ENCODE measurements around the gene VPS11. TPM values are rescaled to one million over a fixed set of nuclear protein-coding genes. Genes with fewer than 3 reads are reported as not detected.
"Not testable (repeated sequence)": the region's sequence is repeated elsewhere in the genome, so short reads cannot be mapped to it uniquely, and the experiment has no call there.

VPS11 gene
- total RNA-seq, 1 experiment from 2014 or later, result 18.6 TPM

- peak within 1 kb of the TSS; percentile 85 to 91 for H3K4me3 Mint-ChIP-seq
- TF ChIP-seq CTCF (conservative IDR thresholded peaks at IDR 0.05), result no peak; the same call in 2 of the 3 replicates
- peak within 1 kb of the TSS; percentile 88; the same call in 1 of the 2 replicates for H3K14ac ChIP-seq (ENCODE audit: insufficient read depth, low read length)
Measured at GRCh38 chr11:119101759-119102423, 34.3 kb downstream of the VPS11 start, which contains the start of gene DPAGT1. TSS of gene DPAGT1 (minus strand) at chr11:119101853. CDS start at chr11:119101655, 198 bp downstream.

GRCh38 chr11:119103161-119103664 lies 35.6 kb downstream of the VPS11 start:
- H3K23me2 ChIP-seq (ENCODE audit: insufficient read length, low read depth, low read length, poor library complexity, severe bottlenecking), result peaks cover 25% of the 10 kb centered on the region
- not testable (repeated sequence) for H4K8ac ChIP-seq (replicated peaks; ENCODE audit: insufficient read length, low read depth, low read length); H2BK20ac ChIP-seq (ENCODE audit: low read depth, low read length, poor library complexity, severe bottlenecking); H4K91ac ChIP-seq (ENCODE audit: insufficient read length, low read depth, low read length); H3K27me3 Mint-ChIP-seq (ENCODE audit: low read depth); DNase-seq; H3K4me2 ChIP-seq (ENCODE audit: insufficient read depth, insufficient read length, low read length); H3K27ac ChIP-seq (ENCODE audit: insufficient read length, low read depth, low read length); H2BK12ac ChIP-seq (ENCODE audit: insufficient read length, low read depth, low read length); H2AK5ac ChIP-seq (ENCODE audit: insufficient read length, low read length); H3K14ac ChIP-seq (ENCODE audit: insufficient read depth, low read length); H2AFZ ChIP-seq (ENCODE audit: low read length); H4K5ac ChIP-seq (ENCODE audit: insufficient read length, low read depth, low read length); H3K27me3 ChIP-seq (ENCODE audit: insufficient read depth, low read length); H3K9me3 ChIP-seq (ENCODE audit: control insufficient read depth, low read depth, low read length); H3K23ac ChIP-seq (ENCODE audit: insufficient read length, low read depth, low read length); H3K18ac ChIP-seq (ENCODE audit: insufficient read length, low read depth, low read length); H2BK120ac ChIP-seq (ENCODE audit: low read depth, low read length, poor library complexity, severe bottlenecking); H2BK5ac ChIP-seq (ENCODE audit: insufficient read length, low read length); H3K9me3 Mint-ChIP-seq; H3K56ac ChIP-seq (ENCODE audit: insufficient read length, low read depth, low read length); H3K79me1 ChIP-seq (ENCODE audit: insufficient read depth, low read depth, low read length, poor library complexity, severe bottlenecking); H3K4ac ChIP-seq (ENCODE audit: low read depth, low read length); H2BK15ac ChIP-seq (ENCODE audit: low read depth, low read length); H3K4me1 ChIP-seq (ENCODE audit: insufficient read depth, low read length); H4K20me1 ChIP-seq (ENCODE audit: control insufficient read depth, insufficient read depth, insufficient read length); H3K79me2 ChIP-seq (ENCODE audit: insufficient read depth, low read length); H3K9ac ChIP-seq (ENCODE audit: extremely low read depth, insufficient read length, low read length); H3T11ph ChIP-seq (ENCODE audit: low read length)
- Mint-ChIP-seq H3K4me3 (peak overlapping the region; percentile 85 to 91), H3K36me3 (ENCODE audit: insufficient read depth in 1 of 3, low read depth in 3 of 3) (peaks cover 10 to 13% (median 11%) of the 10 kb centered on the region in 3 experiments; a peak in 6 of 7 replicates), H3K4me1 (peaks cover 26 to 29% of the 10 kb centered on the region in 2 experiments), H3K27ac (peak overlapping the region; percentile 54 to 100 (median 100); a peak in 5 of 7 replicates)
- WGBS (ENCODE audit: extremely low coverage, insufficient read length, low lambda C conversion rate), result no CpG with 5 or more reads among the region's 18 CpGs

More at GRCh38 chr11:119101759-119102423, 34.3 kb downstream of the VPS11 start, which contains the start of gene DPAGT1:
- Mint-ChIP-seq H3K4me1 (peaks cover 25 to 28% of the 10 kb centered on the region in 2 experiments), H3K9me3 (no peaks in the 10 kb centered on the region; a peak in 1 of 5 replicates), H3K36me3 (ENCODE audit: insufficient read depth in 1 of 3, low read depth in 3 of 3) (peaks cover 20 to 26% (median 23%) of the 10 kb centered on the region in 3 experiments; a peak in 6 of 7 replicates), H3K27ac (peak within 1 kb of the TSS; percentile 99 to 100 (median 100)), H3K27me3 (ENCODE audit: low read depth) (peaks cover 3% of the 10 kb centered on the region; the same call in 1 of the 2 replicates)
- H3K56ac ChIP-seq (ENCODE audit: insufficient read length, low read depth, low read length), result no peak within 1 kb of the TSS
- H2BK120ac ChIP-seq (ENCODE audit: low read depth, low read length, poor library complexity, severe bottlenecking), result no peak within 1 kb of the TSS
- H4K91ac ChIP-seq (ENCODE audit: insufficient read length, low read depth, low read length), result no peak within 1 kb of the TSS
- H3K18ac ChIP-seq (ENCODE audit: insufficient read length, low read depth, low read length), result peak within 1 kb of the TSS; percentile 97
- H3K4ac ChIP-seq (ENCODE audit: low read depth, low read length), result no peak within 1 kb of the TSS; the same call in 1 of the 2 replicates
- no peak within 1 kb of the TSS for H2BK20ac ChIP-seq (ENCODE audit: low read depth, low read length, poor library complexity, severe bottlenecking)
- H3K27me3 ChIP-seq (ENCODE audit: insufficient read depth, low read length), result no peaks in the 10 kb centered on the region
- H4K20me1 ChIP-seq (ENCODE audit: control insufficient read depth, insufficient read depth, insufficient read length), result no peaks in the 10 kb centered on the region
- no peak within 1 kb of the TSS for H3K23ac ChIP-seq (ENCODE audit: insufficient read length, low read depth, low read length)
- H2AFZ ChIP-seq (ENCODE audit: low read length), result peak within 1 kb of the TSS; percentile 96
- no peak within 1 kb of the TSS for H4K8ac ChIP-seq (replicated peaks; ENCODE audit: insufficient read length, low read depth, low read length)
- H2BK15ac ChIP-seq (ENCODE audit: low read depth, low read length), result no peak within 1 kb of the TSS
- no peak within 1 kb of the TSS for H2BK12ac ChIP-seq (ENCODE audit: insufficient read length, low read depth, low read length)
- H3K79me2 ChIP-seq (ENCODE audit: insufficient read depth, low read length), result no peaks in the 10 kb centered on the region; the same call in 1 of the 2 replicates
- DNase-seq, result peak; percentile 97
- peak within 1 kb of the TSS; percentile 25 for H4K5ac ChIP-seq (ENCODE audit: insufficient read length, low read depth, low read length)
- H3K27ac ChIP-seq (ENCODE audit: insufficient read length, low read depth, low read length), result peak within 1 kb of the TSS; percentile 81
- no peak within 1 kb of the TSS for H3T11ph ChIP-seq (ENCODE audit: low read length)
- H2BK5ac ChIP-seq (ENCODE audit: insufficient read length, low read length), result peak within 1 kb of the TSS; percentile 27
- H3K9ac ChIP-seq (ENCODE audit: extremely low read depth, insufficient read length, low read length), result peak within 1 kb of the TSS; percentile 89
- H3K9me3 ChIP-seq (ENCODE audit: control insufficient read depth, low read depth, low read length), result no peaks in the 10 kb centered on the region
- H3K79me1 ChIP-seq (ENCODE audit: insufficient read depth, low read depth, low read length, poor library complexity, severe bottlenecking), result no peaks in the 10 kb centered on the region
- no CpG with 5 or more reads among the region's 32 CpGs for WGBS (ENCODE audit: extremely low coverage, insufficient read length, low lambda C conversion rate)
- H3K23me2 ChIP-seq (ENCODE audit: insufficient read length, low read depth, low read length, poor library complexity, severe bottlenecking), result peaks cover 19% of the 10 kb centered on the region
- H3K4me2 ChIP-seq (ENCODE audit: insufficient read depth, insufficient read length, low read length), result peak within 1 kb of the TSS; percentile 91
- H2AK5ac ChIP-seq (ENCODE audit: insufficient read length, low read length), result no peak within 1 kb of the TSS
- H3K4me1 ChIP-seq (ENCODE audit: insufficient read depth, low read length), result peaks cover 2% of the 10 kb centered on the region; the same call in 1 of the 2 replicates

Data from H9 (cell line).